MG63 (cell line): ENCODE data around the gene SENP5. TPM values are rescaled to one million over a fixed set of nuclear protein-coding genes. Genes with fewer than 3 reads are reported as not detected.
A peak's percentile ranks its signal among the peaks of the same experiment; 100 is the strongest.
"Not testable (repeated sequence)": the region's sequence is repeated elsewhere in the genome, so short reads cannot be mapped to it uniquely, and the experiment has no call there.

ENCODE experiments used
- DNase-seq: peaks from one replicate; pipeline ENCODE4 v3.0.0-alpha.2; 2020
- H3K27me3 ChIP-seq: fragments of 250-450 bp; sonication (Bioruptor Pico); 2 replicates; pipeline ENCODE4 v1.5.1; 2020; ENCODE audit warnings: mild to moderate bottlenecking, moderate library complexity
- H3K36me3 ChIP-seq: fragments of 250-450 bp; sonication (Bioruptor Pico); 2 replicates; pipeline ENCODE4 v1.5.1; 2020; ENCODE audit warnings: mild to moderate bottlenecking, moderate library complexity
- H3K4me3 ChIP-seq: fragments of 250-450 bp; sonication (Bioruptor Pico); 2 replicates; pipeline ENCODE4 v1.5.1; 2020; ENCODE audit warnings: mild to moderate bottlenecking, moderate library complexity
- H3K9me3 ChIP-seq: fragments of 250-450 bp; sonication (Bioruptor Pico); 2 replicates; pipeline ENCODE4 v1.5.1; 2020; ENCODE audit warnings: mild to moderate bottlenecking, moderate library complexity
- total RNA-seq: library from RNA; depleted of rRNA; stranded (reverse); fragments of >200 nt; shearing (Covaris generic); gene quantifications from 2 replicates; pipeline ENCODE4 v1.2.3, GENCODE V29; 2014; ENCODE audit warnings: low replicate concordance

SENP5 gene
- total RNA-seq, 1 experiment from 2014 or later = 25.4 TPM

DNA sequence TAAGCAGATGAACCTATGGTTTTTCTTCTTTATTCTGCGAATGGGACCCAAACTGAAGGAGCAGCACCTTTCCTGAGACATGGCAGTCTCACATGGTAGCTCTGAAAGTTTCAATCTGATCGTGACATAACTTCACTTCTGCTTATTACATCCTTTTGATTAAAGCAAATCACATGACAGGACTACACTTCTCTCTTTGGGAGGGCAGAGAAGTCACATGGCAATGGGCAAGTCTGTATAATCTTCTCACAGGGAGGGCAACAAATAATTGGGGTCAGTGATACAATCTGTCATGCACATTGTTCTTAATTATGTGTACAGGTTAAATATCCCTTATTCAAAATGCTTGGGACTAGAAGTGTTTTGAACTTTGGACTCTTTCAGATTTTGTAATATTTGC is 53.0 kb downstream of the SENP5 start:
- no peak for DNase-seq
- peaks cover 16% of the 10 kb centered on the region for H3K36me3 ChIP-seq
- H3K27me3 ChIP-seq = no peaks in the 10 kb centered on the region
- H3K4me3 ChIP-seq = no peak overlapping the region
- 0 out of 2 replicates have a peak, but pooled peaks cover 2% of the 10 kb centered on the region for H3K9me3 ChIP-seq

DNA sequence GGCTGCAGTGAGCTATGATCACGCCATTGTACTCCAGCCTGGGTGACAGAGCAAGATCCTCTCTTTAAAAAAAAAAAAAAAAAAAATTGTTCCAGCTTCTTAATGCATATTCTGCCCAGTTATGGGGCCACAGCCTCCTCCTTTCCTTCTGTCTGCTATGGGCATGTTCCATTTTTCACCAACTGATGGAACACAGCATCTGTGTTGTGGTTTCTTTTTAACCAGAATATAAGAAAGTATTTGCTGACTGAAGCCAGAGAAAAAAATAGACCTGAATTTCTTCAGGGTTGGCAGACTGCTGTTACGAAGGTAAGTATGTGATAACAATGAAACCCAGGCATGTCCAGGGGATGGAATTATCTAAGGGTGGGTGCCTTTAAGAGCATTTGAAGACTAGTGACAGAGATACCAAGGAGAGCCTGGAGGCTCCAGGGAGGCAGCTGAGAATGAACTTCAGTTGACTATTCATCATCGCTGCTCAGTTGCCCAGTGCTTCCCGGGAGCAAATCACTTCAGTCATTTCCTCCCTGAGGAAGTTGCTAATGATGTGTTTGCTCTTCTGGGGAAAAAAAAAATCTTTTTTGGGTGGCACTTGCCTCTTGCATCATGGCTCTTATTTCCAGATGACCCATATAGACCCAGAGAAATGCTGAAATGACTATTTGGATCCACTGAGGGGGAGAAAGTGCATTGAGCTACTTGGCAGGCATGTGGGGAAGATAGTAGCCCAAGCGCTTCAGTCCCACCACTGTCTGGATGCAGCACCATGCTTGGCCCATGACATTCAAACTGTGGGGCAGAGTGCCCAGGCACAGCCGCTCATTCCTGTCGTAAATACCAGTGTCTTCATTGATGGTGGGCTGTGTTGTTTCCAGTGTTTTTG is 60.1 kb downstream of the SENP5 start:
- Histone ChIP-seq H3K4me3 (no peak overlapping the region), H3K36me3 (peaks cover 35% of the 10 kb centered on the region), H3K9me3 (no peaks in the 10 kb centered on the region), H3K27me3 (no peaks in the 10 kb centered on the region)
- no peak for DNase-seq

DNA sequence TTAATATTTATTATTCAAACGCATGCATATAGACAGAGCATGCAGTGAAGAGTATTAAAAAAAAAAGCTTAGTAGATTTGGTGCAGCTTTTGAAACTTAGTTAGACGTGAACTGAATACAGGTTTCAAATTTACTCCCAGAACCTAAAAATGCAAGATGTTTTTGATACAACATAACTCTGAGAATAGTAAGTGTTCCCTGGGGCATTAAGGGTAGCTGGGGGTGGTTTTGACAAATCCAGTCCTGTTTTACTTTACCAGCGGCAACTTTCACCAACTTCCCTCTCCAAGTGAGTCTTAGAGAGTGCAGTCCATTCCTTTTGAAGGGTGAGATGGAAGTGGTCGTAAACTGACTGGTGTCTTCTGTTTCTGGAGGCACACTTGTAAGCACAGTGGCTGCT is 63.4 kb downstream of the SENP5 start:
- peaks cover 62% of the 10 kb centered on the region for H3K36me3 ChIP-seq
- H3K9me3 ChIP-seq = no peaks in the 10 kb centered on the region
- no peak for DNase-seq
- H3K27me3 ChIP-seq = no peaks in the 10 kb centered on the region
- no peak overlapping the region for H3K4me3 ChIP-seq

DNA sequence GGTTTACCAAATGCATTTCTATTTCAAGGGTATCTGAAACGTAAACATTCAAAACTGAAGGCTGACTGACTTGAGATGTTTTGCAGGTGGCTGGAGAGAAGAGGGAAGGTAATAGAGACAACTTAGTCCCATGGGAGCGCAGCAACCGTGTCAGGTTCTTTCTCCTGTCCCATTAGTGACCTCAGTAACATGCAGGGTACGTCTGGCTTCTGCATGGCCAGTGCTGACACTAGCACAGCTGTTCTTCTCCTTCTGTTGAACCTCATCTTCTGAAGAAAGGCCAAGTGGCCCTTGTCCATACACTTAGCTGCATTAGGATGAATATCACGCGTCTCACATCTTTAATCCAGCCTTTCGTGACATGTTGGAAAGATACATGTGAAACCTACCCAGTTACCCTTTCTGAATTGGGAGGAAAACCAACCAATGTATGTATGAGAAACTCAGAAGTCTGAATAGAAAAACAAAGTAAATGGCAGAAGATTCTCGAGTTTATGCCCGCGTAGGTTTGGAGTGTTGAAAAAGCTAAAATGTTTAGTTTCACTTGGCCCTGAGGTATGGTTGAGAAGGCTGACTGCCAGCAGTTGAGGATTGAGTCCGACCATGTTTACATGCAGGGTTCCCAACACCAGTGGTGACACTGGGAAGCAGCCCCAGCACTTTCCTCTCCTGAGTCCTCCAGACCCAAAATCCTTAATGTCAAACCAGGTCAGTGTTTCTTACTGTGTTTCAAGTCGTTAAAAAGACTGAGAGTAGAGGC is 64.3 kb downstream of the SENP5 start:
- no peak for DNase-seq
- H3K9me3 ChIP-seq = no peaks in the 10 kb centered on the region

DNA sequence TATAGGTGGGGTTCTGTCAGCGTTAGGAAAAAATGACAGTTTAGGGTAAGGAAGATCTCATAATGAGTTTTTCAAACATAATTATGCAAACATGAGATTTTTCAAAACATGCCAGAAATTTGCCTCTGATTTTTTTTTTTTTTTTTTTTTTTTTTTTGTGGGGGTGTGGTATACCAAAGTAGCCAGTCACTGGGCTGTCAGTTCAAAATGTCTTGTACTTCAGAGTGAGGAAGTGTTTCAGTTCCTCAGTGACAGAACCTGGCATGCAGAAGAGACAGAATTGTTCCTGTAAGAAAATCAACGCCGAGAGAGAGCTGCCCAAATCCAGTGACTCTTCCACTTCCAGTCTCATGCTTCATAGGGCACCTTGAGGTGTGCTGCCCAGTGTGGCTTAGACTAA is 64.9 kb downstream of the SENP5 start:
- Histone ChIP-seq H3K36me3 (peaks cover 77% of the 10 kb centered on the region), H3K9me3 (no peaks in the 10 kb centered on the region), H3K4me3 (no peak overlapping the region), H3K27me3 (no peaks in the 10 kb centered on the region)
- no peak for DNase-seq

More for the DNA sequence above, 64.3 kb downstream of the SENP5 start:
- Histone ChIP-seq H3K4me3 (no peak overlapping the region), H3K36me3 (peaks cover 71% of the 10 kb centered on the region), H3K27me3 (no peaks in the 10 kb centered on the region)

DNA sequence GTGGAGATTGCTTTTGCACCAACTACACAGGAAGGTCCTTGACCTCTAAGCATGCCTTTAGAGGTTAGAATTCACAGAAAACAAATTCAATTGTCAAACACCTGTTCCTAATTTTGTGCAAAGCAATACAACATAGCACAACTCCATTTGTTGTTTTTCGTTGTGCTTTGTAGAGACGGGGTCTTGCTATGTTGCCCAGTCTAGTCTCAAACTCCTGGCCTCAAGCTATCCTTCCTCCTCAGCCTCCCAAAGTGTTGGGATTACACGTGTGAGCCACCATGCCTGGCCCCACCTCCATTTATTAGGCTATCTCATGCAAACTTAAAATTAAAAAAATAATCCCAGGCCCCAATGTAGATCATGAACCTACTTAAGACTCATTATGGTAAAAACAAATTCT is 68.6 kb downstream of the SENP5 start:
- no peak for DNase-seq
- H3K36me3 ChIP-seq = peaks cover 90% of the 10 kb centered on the region
- no peaks in the 10 kb centered on the region for H3K9me3 ChIP-seq
- no peaks in the 10 kb centered on the region for H3K27me3 ChIP-seq
- H3K4me3 ChIP-seq = no peak overlapping the region

DNA sequence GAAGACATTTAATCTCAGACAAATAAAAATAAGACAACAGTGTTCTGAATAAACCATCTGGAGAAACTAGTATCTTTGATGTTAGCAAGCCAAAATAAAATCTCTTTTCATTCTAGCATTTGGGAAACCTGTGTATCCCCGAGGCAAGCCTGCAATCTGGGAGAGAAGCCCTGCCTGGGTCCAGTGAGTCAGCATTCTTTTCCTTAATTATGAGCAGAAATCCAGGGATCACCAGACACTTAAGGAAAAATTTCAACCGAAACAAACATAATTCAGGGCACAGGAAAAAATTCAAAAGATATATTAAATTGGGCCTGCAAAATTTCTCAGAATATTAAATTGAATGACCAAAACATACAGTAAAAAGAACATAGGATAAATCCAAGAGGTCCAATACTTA is 70.4 kb downstream of the SENP5 start:
- H3K9me3 ChIP-seq = no peaks in the 10 kb centered on the region
- H3K4me3 ChIP-seq = no peak overlapping the region
- peaks cover 80% of the 10 kb centered on the region for H3K36me3 ChIP-seq
- 0 out of 2 replicates have a peak, but pooled peaks cover 2% of the 10 kb centered on the region for H3K27me3 ChIP-seq
- DNase-seq = no peak

DNA sequence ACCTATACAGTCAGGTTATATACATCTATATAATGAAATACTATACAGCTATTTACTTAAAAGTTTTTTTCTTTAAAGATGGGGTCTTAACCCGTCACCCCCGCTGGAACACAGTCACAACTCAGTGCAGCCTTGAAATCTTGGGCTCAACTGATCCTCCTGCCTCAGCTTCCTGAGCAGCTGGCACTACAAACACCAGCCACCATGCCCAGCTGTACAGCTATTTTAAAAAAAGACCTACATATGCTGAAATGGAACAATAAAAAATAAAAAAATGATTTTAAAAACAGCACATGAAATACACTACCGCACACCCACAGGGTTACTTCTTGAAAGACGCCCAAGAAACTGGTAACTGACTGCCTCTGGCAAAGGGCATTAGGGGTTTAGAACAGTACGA is 70.9 kb downstream of the SENP5 start:
- H3K4me3 ChIP-seq = no peak overlapping the region
- no peak for DNase-seq
- H3K36me3 ChIP-seq = peaks cover 82% of the 10 kb centered on the region
- H3K27me3 ChIP-seq = 0 out of 2 replicates have a peak, but pooled peaks cover 2% of the 10 kb centered on the region
- no peaks in the 10 kb centered on the region for H3K9me3 ChIP-seq

DNA sequence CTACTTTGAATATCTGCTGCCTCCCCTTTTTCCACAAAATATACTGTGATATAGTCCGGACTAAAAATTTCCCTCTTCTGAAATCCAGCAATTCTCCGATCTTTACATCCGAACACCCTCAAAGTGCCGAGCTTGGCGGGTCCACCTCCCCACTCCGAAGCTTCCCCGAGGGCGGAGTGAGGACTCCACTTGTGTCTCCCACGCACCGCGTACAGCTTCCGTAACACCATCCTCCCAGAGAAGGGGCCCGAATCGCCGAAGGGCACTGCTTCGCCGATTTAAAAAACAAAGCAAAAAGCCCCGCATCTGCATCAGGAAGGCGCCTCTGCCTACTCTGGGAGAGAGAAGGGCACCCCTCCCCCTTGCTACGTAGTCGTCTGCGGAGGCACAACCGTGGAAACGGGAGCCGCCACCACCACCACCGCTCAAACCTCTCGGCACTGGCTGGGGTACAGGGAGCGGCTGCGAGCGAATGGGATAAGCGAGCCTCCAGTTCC is 74.1 kb downstream of the SENP5 start:
- peak; percentile 56 for DNase-seq
- H3K4me3 ChIP-seq = peak overlapping the region; percentile 99
- peaks cover 68% of the 10 kb centered on the region for H3K36me3 ChIP-seq
- H3K9me3 ChIP-seq = no peaks in the 10 kb centered on the region
- H3K27me3 ChIP-seq = 0 out of 2 replicates have a peak, but pooled peaks cover 2% of the 10 kb centered on the region

DNA sequence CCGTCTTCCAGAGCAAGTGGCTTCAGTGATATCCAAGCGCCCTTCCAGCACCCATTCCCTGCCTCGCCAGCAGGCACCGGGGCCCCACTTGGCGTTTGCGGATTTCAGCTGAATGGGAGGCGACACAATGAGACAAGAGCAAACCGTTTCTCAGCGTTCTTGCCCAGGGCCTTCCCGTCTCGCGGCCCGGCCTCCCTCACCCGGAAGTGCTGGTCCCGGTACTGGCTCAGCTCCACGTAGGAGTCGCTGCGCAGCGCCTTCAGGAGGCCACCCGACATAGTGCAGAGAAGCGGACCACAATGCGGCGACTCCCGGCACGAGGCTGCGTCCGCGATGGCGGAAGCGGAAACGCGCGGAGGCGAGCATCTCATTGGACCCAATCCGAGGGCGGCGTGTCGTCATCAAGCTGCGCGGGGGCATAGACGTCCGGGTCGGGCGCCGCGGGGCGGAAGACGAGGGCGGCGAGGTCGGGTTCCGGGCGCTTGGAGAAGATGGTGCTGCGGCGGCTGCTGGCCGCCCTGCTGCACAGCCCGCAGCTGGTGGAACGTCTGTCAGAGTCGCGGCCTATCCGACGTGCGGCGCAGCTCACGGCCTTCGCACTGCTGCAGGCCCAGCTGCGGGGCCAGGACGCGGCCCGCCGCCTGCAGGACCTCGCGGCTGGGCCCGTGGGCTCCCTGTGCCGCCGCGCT is 74.7 kb downstream of the SENP5 start, which contains the start of gene NCBP2:
Gene NCBP2 (minus strand): TSS at position 303 of the 689 bp plus-strand sequence. CDS start 25 bp downstream, at position 278.
- H3K4me3 ChIP-seq = peak within 1 kb of the TSS; percentile 99
- H3K27me3 ChIP-seq = 0 out of 2 replicates have a peak, but pooled peaks cover 2% of the 10 kb centered on the region
- H3K36me3 ChIP-seq = peaks cover 63% of the 10 kb centered on the region
- H3K9me3 ChIP-seq = no peaks in the 10 kb centered on the region
- peak; percentile 99 for DNase-seq

DNA sequence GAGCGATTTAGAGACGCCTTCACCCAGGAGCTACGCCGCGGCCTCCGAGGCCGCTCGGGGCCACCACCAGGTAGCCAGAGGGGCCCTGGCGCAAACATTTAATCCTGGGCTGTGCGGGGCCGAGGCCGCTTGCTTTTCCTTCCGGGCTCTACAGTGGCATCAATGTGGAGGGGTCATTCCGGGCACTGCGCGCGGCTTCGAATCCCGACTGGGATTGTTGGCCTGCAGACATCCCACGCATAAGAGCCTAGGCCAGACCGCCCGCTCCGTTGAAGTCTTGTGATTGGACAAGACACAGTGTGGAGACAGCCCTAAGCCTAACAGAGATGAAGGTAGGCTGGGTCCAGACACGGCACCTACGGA is 75.2 kb downstream of the SENP5 start:
- no peaks in the 10 kb centered on the region for H3K9me3 ChIP-seq
- H3K4me3 ChIP-seq = peak overlapping the region; percentile 99
- H3K27me3 ChIP-seq = 0 out of 2 replicates have a peak, but pooled peaks cover 2% of the 10 kb centered on the region
- peaks cover 58% of the 10 kb centered on the region for H3K36me3 ChIP-seq
- DNase-seq = peak; percentile 37

DNA sequence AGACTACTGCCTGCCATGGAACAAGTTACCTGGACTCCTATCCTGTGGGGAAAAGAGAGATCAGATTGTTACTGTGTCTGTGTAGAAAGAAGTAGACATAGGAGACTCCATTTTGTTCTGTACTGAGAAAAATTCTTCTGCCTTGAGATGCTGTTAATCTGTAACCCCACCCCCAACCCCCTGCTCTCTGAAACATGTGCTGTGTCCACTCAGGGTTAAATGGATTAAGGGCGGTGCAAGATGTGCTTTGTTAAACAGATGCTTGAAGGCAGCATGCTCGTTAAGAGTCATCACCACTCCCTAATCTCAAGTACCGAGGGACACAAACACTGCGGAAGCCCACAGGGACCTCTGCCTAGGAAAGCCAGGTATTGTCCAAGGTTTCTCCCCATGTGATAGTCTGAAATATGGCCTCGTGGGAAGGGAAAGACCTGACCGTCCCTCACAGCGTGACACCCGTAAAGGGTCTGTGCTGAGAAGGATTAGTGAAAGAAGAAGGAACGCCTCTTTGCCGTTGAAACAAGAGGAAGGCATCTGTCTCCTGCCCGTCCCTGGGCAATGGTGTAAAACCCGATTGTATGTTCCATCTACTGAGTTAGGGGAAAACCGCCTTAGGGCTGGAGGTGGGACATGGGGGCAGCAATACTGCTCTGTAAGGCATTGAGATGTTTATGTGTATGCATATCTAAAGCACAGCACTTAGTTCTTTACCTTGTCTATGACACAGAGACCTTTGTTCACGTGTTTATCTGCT is 76.5 kb downstream of the SENP5 start:
- not testable (repeated sequence) for H3K9me3 ChIP-seq, DNase-seq, H3K27me3 ChIP-seq
- Histone ChIP-seq H3K36me3 (peaks cover 45% of the 10 kb centered on the region), H3K4me3 (peak overlapping the region; percentile 99)

DNA sequence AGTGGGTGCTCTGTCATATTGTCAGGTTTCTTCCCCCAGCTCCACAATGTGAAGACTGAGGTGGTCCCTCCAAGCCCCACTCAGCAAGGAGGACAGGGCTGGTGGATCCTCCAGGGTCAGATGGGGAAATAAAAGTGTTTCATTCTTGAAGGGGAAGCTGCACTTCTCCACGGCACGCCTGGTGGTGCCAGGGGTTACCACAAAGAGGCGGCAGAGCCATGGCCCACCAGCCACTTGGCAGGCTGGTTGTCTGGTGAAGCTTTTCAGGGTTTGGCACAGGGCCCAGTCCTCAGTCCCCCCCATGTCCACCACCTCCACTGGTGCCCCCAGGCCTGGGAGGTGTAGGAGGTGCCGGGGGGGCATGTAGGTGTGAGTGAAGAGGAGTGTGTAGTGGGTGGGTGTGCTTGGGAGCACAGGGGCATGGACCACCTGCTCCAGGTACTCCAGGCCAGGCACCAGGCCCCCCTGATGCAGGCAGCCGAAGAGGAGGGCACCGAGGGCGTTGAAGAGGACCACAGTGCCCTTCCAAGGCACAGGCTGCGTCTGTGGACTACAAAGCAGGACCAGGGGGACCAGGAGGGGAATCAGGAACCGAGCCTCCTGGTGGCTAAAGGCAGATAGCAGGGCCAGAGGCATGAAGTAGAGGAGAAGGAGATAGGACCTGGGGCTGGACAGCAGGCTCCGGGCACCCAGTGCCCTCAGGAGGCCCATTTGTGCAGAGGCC is 79.6 kb downstream of the SENP5 start:
- no peak overlapping the region for H3K4me3 ChIP-seq
- peaks cover 24% of the 10 kb centered on the region for H3K36me3 ChIP-seq
- H3K9me3 ChIP-seq = no peaks in the 10 kb centered on the region
- DNase-seq = no peak
- no peaks in the 10 kb centered on the region for H3K27me3 ChIP-seq

DNA sequence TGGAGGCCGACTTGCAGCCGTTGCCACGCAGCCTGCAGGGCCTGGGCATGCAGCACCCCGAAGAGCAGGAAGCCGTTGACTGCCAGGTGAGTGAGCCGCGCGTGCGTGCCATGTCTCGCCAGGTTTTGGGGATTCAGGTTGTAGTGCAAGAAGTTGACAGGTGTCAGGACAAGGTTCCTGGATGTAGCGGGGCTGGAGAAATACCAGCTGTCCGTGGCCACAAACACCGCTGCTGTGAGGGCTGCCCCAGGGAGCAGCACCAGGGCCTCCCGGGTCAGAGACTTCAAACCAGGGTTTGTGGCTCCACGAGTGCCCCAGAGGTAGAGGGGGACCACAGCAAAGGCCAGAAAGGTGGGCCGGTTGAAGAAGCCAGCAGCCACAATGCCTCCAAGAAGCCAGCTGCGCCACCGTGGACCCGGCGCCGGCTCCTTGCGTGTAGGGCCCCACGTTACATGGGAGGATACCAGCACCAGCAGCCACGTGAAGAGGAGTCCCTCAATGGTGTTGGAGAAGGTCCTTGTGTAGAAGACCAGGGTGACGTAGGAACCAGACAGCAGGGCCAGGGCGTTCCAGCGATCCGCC is 80.2 kb downstream of the SENP5 start:
- DNase-seq = no peak

More for the DNA sequence above, 80.2 kb downstream of the SENP5 start:
- H3K36me3 ChIP-seq = peaks cover 24% of the 10 kb centered on the region
- no peaks in the 10 kb centered on the region for H3K9me3 ChIP-seq
- no peak overlapping the region for H3K4me3 ChIP-seq
- H3K27me3 ChIP-seq = no peaks in the 10 kb centered on the region
